CMK (cell line): ENCODE results near the gene GJD3.
"Not testable (repeated sequence)": the region's sequence is repeated elsewhere in the genome, so short reads cannot be mapped to it uniquely, and the experiment has no call there.

Experiments used
- DNase-seq: peaks from one replicate; pipeline ENCODE4 v3.0.0-alpha.2; 2010; ENCODE audit warnings: low read depth

Gene GJD3

DNA sequence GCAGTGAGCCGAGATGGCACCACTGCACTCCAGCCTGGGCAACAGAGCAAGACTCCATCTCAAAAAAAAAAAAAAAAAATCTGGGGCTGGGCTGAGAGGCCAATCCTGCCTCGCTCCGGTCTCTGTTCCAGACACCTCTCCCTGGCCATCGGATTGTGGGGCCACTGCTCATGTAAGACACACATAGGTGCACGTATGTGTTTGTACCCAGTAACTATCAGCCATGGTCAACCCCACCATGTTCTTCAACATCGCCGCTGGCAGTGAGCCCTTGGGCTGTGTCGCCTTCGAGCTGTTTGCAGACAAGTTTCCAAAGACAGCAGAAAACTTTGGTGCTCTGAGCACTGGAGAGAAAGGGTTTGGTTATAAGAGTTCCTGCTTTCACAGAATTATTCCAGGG is 3.2 kb upstream of the GJD3 start:
- DNase-seq, result not testable (repeated sequence)

DNA sequence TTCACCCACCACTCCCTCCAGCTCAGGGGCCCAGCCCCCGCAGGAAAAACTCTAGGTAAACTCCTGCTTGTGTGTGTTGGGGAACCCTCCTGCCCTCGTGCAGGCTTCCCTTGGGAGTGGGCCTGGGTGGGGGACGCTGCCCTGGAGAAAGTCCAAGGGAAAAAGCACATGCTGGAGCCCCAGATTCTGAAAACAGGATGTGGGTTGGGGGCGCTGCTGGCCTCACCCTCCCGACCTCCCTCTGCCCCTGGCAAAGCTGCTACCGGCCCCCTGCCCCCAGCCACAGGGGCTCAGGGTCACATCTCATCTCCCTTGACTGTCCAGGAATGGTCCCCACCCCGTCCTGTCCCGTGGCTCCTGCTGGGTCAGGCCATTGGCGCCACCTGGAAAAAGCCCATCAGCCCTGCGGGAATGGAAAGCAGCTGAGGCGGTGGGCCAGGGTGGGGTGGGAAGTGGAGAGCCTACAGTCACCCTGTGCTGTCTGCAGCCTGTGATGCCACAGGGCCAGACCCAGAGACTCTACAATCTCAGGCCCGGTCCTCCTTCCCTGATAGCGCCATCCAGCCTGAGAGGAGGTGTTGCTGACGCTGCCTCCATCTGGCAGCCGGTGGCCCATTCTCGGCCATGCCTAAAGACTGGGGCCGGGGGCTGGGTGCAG is 2.5 kb upstream of the GJD3 start:
- no peak for DNase-seq

GRCh38 chr17:40366076-40366860 is 1.7 kb upstream of the GJD3 start:
- DNase-seq, result no peak

DNA sequence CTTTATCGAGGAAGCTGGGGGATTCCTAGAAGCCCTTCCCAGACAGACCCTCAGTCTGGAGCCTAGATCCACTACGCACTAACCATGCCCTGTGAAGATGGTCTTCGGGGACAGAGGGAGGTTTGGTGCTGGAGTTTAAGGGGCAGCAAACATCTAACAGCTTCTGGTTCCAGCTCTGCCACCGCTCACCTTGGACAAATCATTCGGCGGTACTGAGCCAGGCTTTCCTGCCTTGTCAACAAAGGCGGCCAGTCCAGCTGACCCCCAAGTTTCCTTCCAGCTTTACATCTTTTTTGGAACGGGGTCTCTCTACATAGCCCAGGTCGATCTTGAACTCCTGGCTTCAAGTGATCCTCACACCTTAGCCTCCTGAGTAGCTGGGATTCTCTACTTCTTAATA is 369 bp upstream of the GJD3 start:
- DNase-seq, result no peak

GRCh38 chr17:40363111-40363827 is 1.3 kb downstream of the GJD3 start:
- no peak for DNase-seq

- DNase-seq, result peak; percentile 76
These were observed 1.8 kb downstream of the GJD3 start for GRCh38 chr17:40362696-40363110.

DNA sequence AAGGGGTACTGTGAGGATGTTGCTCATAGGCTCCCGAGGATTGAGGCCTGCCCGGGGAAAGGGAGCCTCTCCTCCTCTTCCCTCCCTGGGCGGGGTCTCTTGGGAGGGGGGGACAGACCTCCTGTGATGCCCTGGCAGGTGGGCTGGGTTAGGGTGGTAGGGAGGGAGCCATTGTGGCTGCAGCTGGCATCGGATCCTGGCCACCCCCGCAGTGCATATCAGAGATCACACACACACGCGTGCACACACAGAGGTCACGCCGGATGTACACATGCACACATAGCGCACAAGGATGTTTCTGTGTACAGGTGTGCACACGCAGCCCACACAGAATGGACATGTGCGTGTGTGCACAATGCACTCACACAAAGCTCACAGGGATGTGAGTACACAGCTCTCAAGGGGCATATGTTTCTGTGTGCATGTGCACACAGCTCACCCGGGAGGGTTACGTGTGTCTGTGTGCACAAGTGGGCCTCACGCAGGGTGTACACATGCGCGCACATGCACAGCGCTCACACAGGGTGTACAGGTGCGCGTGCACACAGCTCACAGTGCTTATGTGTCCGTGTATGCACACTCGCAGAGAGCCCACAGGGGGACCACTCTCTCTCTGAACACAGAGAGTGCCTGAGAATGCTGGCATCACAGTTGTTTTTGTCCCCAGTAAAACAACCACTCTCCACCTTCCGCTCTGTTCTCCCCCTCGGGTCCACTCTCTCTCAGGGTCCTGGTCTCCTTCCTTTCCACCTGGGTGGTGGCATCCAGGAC is 2.4 kb downstream of the GJD3 start:
- DNase-seq, result no peak

GRCh38 chr17:40361063-40361924 is 3.2 kb downstream of the GJD3 start:
- DNase-seq, result no peak

DNA sequence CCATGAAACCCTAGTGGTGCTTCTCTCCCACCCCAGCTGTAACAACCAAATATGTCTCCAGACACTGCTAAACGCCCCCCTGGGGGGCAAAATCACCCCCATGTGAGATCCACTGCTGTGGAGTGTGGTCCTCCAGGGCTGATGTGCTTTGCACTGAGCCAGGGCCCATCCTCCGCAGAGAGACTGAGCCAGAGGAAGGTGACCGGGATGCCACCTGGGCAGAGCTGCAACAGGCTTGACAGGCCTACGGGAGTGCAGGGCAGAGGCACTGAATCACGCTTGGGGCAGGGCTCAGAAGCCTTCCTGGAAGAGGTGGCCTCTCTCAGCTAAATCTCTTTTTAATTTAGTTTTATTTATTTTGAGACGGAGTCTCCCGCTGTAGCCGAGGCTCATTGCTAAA is 4.4 kb downstream of the GJD3 start:
- no peak for DNase-seq

GRCh38 chr17:40358323-40359038 is 6.1 kb downstream of the GJD3 start:
- no peak for DNase-seq

GRCh38 chr17:40356990-40357881 is 7.3 kb downstream of the GJD3 start:
- no peak for DNase-seq

DNA sequence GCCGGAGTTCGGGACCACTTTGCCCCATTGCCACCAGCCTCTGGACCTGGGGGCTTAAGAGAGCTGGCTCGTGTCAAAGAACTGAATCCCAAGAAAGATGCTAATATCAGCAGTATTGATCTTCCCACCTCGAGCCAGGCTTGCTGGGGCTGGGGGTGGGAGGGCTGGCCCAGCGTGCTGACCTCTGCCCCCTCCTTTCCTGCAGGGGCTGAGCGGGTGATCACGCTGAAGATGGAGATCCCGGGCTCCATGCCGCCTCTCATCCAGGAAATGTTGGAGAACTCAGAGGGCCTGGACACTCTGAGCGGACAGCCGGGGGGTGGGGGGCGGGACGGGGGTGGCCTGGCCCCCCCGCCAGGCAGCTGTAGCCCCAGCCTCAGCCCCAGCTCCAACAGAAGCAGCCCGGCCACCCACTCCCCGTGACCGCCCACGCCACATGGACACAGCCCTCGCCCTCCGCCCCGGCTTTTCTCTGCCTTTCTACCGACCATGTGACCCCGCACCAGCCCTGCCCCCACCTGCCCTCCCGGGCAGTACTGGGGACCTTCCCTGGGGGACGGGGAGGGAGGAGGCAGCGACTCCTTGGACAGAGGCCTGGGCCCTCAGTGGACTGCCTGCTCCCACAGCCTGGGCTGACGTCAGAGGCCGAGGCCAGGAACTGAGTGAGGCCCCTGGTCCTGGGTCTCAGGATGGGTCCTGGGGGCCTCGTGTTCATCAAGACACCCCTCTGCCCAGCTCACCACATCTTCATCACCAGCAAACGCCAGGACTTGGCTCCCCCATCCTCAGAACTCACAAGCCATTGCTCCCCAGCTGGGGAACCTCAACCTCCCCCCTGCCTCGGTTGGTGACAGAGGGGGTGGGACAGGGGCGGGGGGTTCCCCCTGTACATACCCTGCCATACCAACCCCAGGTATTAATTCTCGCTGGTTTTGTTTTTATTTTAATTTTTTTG is 8.5 kb downstream of the GJD3 start:
- no peak for DNase-seq

DNA sequence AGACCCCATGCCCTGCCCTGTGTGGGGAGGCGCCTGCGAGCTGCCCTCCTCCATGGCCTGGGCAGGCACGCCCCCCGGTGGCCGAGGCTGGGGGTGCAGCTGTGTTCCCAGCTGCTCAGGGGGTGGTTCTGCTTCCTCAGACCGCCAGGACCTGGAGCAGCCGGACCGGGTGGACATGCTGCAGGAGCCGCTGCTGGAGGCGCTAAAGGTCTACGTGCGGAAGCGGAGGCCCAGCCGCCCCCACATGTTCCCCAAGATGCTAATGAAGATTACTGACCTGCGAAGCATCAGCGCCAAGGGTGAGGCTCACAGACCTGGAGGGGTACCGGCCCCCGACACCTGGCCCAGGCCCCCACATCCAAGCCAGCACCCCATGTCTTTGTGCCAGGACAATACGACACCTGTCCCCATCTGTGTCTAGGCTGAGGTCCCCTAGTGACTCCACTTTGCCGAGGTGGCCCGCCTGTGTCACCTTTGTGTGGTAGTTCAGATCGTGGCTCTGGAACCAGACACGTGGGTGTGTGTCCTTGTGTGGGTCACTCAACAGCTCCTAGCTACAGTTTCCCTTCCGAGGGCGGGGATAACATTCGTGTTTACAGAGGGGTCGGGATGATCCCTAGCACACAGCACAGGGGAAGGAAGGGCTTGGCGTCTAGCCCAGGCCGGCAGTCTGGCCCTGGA is 9.3 kb downstream of the GJD3 start:
- no peak for DNase-seq

- DNase-seq, result no peak
These were observed 10.1 kb downstream of the GJD3 start for GRCh38 chr17:40354221-40355122.

DNA sequence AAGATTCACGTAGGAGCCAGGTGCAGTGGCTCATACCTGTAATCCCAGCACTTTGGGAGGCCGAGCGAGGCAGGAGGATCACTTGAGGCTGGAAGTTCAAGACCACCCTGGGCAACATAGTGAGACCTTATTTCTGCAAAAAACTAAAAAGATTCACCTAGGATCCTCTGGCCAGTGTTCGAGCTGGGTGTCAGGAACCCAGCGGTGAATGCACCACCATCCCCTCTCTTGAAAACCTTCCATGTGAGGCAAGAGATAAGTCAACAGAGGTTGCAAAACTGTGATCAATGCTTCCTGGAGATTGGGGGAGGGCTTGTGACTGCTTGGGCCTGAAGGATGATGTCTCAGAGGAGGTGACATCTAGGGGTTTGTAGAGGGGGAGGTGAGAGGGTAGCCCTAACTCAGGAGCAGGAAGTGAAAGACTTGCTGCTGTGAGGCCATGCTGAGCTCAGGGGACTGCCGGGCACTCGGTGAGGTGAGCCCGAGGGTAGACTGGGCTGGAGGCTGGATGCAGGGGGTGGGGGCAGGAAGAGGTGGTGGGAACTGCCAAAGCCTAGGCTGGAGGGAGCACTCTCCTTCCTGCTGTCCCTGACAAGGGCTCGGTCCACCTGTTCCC is 11.7 kb downstream of the GJD3 start:
- DNase-seq, result no peak

- no peak for DNase-seq
These were observed 12.2 kb downstream of the GJD3 start for GRCh38 chr17:40352237-40352778.
